Measurements from ENCODE around the gene TNK2.

Gene TNK2

DNA sequence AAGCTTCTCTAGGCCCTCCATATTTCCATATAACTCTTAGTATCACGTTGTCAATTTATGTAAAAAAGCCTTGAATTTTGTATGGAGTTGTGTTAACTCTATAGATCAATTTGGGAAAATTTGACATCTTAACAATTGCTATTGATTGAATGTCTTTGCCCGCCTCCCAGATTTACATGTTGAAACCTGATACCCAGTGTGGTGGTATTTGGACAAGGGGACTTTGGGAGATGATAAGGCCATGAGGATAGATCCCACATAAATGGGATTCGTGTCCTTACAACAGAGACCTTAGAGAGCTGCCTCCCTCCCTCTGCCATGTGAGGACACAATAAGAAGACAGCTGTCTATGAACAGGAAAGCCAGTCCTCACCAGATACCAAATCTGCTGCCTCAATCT lies 21.1 kb upstream of the TNK2 start:
- intact Hi-C loops (cut with DNase I) = no loop called here
- DNase-seq = no peak

DNA sequence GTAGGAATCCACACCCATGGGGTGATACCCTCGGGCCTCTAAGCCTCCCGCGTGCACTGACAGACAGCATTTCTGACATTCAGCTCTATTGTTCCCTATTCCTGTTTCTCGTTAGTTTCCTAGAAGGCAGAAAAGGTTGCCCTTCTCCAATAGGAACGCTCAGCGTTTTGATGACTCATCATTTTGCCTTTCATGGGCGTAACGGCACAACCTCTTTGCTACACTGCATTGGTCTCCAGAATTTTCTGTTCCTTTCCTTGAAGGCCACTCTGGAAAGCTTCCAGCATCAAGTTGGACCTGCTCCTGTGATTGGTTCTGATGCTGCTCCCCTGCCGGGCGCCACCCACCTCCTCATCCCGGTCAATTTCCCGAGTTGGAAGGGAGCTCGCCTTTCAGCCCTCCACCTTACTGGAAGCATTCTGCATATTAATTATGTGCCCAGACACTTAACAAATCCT lies 13.0 kb upstream of the TNK2 start:
- intact Hi-C loops (cut with DNase I) = no loop called here
- DNase-seq = peak in 3 of 42 donors; percentile 13 to 30 (median 28)

DNA sequence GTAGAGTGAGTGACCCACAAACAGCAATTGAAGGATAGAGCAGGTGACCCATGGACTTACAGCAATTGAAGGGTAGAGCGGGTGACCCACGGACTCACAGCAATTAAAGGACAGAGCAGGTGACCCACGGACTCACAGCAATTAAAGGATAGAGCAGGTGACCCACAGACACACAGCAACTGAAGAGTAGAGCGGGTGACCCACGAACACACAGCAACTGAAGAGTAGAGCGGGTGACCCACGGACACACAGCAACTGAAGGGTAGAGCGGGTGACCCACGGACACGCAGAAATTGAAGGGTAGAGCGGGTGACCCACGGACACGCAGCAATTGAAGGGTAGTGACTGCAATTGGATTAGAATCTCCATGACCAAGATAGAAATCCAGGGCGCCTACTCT lies 9.8 kb upstream of the TNK2 start:
- intact Hi-C loops (cut with DNase I) = no loop called here
- peak in 3 of 42 donors; percentile 2 to 8 (median 4) for DNase-seq

DNA sequence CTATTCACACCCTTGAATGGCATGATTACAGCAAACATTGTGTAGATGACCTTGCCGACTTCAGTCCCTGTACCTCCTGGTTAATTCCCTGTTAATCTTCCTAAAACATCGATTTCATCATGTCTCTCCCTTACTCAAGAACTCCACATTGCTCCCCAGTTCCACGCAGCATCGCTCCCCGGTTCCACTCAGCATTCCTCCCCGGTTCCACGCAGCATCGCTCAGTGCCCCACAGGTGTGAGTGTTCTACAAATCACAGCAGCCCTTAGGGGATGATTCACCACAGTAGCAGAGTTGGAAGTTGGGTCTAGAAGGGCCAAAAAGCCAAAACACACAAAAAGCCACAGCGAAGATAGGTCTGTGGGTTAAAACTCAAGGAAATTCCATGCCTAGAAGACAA lies 8.6 kb upstream of the TNK2 start:
- DNase-seq = peak in 2 of 42 donors; percentile 3 to 26
- intact Hi-C loops (cut with DNase I) = no loop called here

DNA sequence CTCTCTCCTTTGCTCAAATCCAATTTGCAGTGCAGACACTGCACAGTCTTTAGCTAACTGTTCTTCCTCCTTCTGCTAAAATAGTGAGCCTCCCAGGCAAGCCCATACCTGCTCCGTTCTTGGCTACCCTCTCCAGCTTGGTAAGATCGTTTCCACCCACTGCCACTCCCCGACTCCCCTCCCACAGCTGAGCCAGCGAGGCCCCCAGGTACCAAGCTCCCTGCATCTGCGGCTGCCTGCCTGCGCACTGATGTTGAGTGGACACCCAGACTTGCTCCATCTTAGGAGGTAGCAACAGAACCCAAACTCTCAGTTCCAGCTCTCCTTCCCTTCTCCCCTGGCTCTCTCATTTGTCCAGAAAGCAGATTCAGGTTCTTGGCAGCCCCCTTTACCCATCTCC lies 7.9 kb upstream of the TNK2 start:
- peak in 4 of 42 donors; percentile 2 to 23 (median 12) for DNase-seq

DNA sequence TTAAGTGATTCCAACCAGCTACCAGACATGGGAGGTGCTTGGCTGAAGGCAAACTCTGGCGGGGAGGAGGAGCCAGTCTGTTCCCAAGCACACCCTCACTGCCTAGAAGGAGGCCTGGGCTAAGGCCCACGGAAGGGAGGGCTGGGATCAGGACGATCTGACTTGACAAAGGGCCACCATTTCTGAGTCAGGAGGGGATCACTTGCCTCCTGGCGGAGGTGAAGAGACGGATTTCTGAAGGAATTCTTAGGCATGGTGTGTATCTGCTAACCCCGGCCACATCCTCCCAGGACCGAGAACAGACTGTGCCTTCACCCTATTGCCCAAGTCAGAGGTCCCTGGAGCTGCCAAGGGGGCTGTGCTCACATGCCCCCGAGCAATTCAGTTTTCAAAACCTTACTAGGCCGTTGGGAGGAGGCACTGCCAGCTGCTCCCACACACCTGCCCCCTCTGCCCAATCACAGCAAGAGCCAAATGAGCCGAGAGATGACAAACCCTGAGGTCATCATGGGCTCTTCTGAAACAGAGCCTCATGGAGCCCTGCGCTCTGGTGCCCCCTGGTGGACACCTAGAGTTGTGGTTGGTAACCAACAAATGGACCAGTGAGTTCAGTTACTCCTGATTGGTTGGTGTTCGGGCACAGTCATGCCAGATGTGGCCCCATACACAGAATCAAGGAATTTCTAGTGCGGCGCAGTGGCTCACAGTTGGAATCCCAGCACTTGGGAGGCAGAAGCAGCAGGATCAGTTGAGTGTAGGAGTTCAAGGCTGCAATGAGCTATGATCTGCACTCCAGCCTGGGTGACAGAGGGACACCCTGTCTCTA lies 6.5 kb upstream of the TNK2 start:
- intact Hi-C loops (cut with DNase I) = loop anchor here (5.0 kb wide), 1 partner anchor 53 kb away; no protein-coding TSS in a partner anchor
- peak; percentile 92 to 99 (median 96) for DNase-seq

More for the DNA sequence above, 7.9 kb upstream of the TNK2 start:
- intact Hi-C loops (cut with DNase I) = no loop called here

DNA sequence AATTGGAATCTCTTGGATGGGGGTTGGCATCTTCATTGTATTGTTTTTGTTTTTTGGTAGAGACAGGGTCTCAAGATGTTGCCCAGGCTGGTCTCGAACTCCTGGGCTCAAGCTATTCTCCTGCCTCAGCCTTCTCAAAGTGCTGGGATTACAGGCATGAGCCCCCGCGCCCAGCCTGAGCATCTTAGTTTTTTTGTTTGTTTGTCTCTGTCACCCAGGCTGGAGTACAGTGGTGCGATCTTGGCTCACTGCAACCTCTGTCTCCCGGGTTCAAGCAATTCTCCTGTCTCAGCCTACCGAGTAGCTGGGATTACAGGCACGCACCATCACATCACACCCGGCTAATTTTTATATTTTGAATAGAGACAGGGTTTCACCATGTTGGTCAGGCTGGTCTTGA lies 5.8 kb upstream of the TNK2 start:
- intact Hi-C loops (cut with DNase I) = loop anchor here (5.0 kb wide), 1 partner anchor 52 kb away; no protein-coding TSS in a partner anchor
- peak in 2 of 42 donors; percentile 5 to 12 for DNase-seq

DNA sequence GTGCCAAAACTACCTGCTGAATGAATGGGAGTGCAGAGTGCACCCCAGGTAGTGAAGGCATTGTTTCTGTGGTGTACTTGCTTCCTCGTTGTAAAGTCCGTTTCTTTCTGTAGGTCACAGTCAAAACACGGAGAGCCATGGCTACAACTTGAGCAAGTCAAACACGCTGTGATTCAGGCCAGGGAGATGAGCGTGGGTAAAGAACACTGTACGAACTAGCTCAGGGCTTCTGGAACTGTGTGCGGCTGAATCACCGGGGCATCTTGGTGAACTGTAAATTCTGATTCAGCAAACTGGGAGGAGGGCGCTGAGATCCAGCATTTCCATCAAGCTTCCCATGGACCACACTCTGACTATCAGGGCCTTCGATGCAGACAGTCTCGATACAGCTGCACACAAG lies 5.0 kb upstream of the TNK2 start:
- intact Hi-C loops (cut with DNase I) = loop anchor here (5.0 kb wide), 1 partner anchor 51 kb away; no protein-coding TSS in a partner anchor
- DNase-seq = peak in 2 of 42 donors; percentile 5 to 8

DNA sequence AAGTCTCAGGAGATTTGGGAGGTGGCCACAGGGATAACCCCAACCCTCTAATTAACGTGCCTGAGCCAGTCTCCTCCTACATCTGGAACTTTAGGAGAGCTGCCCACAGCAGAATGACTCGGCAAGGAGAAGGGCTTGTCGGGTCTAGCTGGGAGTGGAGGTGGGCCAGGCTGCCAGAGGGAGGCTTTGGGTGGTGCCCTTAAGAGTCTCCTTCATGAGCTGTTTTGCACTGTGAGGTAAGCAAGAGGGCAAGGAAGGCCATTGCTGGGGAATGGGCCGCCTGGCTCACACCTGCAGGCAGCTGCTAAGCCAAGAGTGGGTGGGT lies 3.6 kb upstream of the TNK2 start:
- intact Hi-C loops (cut with DNase I) = loop anchor here (5.0 kb wide), 1 partner anchor 50 kb away; no protein-coding TSS in a partner anchor
- DNase-seq = peak in 2 of 42 donors; percentile 7 to 14

DNA sequence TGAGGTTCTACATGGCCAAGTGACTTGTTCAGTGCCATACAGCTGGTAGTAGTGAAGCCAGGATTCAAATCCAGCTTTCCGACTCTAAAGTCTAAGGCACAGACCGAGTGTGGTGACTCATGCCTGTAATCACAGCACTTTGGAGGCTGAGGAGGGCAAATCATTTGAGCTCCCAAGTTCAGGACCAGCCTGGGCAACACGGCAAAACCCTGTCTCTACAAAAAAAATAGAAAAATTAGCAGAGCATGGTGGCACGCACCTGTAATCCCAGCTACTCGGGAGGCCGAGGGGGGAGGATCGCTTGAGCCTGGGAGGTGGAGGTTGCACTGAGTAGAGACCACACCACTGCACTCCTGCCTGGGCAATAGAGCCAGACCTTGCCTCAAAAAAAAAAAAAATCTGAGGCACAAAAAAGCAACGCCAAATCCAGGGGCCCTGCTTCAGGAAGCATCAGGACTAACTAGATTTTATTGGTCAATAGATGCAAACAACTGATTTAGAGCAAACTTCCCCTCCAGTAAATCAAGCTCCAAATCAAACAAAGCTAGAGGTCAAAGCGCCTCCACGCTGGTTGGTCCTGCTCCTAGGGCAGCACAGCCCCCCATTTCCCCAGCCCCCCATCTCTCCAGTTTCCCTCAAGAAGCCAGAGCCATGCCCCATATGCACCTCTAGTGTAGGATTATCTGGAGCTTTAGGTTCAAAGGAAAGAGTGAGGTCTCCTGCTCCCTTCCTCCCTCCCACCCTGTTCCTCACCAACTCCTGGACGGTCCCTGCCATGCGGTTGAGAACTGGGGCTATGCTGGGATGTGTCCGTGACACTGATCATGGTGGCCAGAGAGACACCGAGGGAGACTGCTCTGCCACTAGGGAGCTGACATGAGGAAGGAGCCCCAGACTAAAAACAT lies 2.9 kb upstream of the TNK2 start:
- DNase-seq = peak in 1 of 42 donors; percentile 15
- intact Hi-C loops (cut with DNase I) = loop anchor here (5.0 kb wide), 1 partner anchor 49 kb away; no protein-coding TSS in a partner anchor

DNA sequence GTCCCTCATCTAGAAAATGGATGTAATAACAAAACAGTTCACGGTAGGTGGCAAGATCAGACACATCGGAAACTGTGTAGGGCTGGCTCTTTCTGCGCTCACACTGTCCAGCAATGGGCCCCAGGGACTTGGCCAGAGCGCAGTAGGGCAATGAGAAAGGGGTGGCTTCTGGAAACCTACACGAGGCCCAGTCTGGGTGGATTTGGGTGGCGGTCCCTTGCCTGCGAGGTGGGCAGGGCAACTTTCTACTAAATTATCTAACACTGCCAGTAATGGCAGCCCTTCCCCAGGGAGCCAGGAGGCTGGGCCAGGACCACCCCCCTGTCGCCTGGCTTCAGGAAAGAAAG lies 2.1 kb upstream of the TNK2 start:
- intact Hi-C loops (cut with DNase I) = loop anchor here (5.0 kb wide), 1 partner anchor 48 kb away; no protein-coding TSS in a partner anchor

DNA sequence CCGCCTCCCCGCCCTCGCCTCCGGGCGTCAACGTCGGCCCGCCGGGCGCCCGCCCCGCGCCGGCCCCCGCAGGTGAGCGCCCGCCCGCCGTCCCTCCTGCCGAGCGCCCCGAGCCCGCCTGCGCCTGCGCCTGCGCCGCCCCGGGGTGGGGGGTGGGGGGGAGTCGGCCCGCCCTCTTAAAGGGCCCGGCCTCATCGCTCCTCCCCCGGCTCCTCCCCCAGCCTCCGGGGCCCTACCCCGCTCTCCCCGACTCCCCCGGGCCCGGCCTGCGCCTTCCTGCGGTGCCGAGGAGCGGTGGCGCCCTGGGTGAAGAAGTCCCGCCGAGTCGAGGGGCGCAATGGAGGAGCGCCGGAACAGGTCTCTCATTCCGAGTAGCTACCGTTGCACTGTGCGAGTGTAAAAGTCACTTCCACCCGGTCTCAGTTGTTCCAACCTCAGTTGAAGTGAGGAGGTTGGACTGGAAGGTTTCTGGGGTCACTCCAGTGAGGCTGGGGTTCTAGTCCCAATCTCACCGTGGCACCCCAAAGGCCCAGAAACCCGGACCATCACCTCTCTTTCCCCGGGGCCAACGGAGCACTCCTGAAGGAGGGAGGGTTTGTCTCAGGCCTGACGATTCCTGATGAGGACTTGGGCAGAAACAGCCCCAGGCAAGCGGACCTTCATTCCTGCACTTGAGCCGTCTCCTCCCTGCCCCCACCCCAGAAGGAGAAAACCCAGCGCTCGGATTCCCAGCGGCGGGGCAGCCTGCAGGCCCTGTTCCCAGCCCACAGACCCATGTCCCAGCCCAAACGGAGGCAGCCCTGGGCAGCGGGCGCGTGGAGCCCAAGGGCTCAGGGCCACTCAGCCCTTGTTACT lies 1.5 kb upstream of the TNK2 start:
- intact Hi-C loops (cut with DNase I) = loop anchor here (5.0 kb wide), 1 partner anchor 48 kb away; no protein-coding TSS in a partner anchor

More for the DNA sequence above, 2.1 kb upstream of the TNK2 start:
- peak in 1 of 42 donors; percentile 16 for DNase-seq

DNA sequence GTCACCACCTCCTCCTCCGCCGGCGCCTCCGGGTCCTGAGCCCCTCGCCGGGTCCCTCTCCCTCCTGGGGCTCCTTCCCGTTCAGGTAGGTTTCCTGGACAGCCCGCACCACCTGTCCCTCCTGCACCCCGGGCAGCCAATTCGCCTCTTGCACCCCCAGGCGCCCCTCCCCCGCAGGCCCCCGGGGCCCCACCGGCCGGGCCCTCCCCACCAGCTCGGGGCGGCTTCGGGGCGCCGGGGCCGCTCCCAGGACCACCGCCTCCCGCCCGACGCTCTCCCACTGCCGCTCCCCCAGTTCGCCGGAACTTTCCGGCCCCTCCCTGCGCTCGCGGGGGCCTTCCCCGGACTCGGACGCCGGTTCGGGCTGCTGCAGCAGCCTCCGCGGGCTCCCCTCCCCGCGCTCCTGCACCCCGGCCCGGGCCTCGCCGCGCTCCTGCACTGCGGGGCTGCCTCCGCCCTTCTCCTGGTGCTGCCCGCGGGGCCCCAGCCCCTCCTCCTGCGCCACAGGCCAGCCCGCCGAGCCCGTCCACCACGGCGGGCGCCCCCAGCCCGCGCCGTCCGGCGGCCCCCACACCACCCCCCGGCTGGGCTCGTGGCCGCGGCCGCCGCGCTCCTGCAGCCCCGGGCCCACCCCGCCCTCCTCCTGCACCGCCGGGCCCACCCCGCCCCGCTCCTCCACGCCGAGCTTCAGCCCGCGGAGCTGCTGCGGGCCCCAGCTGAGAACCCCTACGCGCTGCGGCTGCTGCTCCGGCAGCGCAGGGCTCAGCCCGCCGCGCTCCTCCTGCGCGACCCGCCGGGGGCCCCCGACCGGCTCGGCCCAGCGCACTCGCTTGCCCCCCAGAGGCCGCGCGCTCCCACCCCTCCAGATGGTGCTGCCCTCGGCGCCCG lies 587 bp upstream of the TNK2 start:
- intact Hi-C loops (cut with DNase I) = no loop called here
- peak in 9 of 42 donors; percentile 20 to 61 (median 42) for DNase-seq

More for the DNA sequence above, 1.5 kb upstream of the TNK2 start:
- DNase-seq = peak; percentile 66 to 96 (median 91)

DNA sequence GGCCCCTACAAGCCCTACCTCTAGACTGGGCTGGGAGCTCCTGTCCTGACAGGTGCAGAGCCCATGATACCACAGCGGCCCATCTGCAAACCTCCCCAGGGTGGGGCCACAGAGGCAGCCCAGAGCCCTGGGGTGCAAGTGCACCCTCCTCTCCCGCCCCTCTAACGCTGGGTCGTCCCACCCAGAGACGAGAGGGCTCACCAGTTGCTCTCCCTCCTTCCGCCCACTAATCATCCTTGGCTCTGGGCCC lies 742 bp downstream of the TNK2 start:
- DNase-seq = no peak
- intact Hi-C loops (cut with DNase I) = no loop called here

DNA sequence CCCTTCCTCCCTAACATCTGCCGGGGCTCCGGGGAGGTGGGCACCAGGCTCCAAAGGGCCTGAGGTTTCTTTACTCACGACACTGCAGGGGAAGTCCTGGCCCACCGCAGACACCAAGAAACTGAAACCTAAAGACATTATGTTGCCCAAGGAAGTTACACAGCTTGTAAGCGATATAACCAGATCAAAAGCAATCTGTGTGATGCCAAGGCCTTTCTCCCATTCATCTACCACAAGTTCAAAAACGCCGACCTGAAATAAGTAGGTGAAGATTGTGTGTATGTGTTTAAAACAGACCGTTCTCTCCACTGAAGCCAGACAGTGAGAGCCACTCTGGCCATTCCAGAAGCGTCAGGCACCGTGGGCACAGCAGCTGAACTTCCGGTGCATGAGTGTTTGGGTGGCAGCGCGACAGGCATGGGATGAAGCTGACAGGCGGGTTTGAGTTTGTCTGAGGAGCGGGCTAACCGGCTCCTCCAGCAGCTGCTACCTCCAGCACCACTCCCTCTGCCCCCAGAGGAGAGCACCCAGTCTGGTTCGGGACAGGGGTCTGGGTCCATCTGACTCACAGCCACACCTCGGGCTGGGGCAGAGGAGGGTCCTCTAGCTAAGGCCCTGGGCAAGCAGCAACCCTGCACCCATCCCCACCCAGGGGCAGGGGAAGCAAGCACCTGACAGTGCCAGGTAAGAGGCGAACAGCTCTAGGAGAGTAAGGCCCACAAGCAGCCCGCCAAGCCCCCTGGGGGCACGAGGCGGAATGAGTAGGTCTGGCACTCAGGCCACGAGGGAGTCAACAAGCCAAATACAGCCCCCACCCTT lies 1.3 kb downstream of the TNK2 start:
- DNase-seq = peak in 30 of 42 donors; percentile 39 to 82 (median 60)
- intact Hi-C loops (cut with DNase I) = no loop called here

DNA sequence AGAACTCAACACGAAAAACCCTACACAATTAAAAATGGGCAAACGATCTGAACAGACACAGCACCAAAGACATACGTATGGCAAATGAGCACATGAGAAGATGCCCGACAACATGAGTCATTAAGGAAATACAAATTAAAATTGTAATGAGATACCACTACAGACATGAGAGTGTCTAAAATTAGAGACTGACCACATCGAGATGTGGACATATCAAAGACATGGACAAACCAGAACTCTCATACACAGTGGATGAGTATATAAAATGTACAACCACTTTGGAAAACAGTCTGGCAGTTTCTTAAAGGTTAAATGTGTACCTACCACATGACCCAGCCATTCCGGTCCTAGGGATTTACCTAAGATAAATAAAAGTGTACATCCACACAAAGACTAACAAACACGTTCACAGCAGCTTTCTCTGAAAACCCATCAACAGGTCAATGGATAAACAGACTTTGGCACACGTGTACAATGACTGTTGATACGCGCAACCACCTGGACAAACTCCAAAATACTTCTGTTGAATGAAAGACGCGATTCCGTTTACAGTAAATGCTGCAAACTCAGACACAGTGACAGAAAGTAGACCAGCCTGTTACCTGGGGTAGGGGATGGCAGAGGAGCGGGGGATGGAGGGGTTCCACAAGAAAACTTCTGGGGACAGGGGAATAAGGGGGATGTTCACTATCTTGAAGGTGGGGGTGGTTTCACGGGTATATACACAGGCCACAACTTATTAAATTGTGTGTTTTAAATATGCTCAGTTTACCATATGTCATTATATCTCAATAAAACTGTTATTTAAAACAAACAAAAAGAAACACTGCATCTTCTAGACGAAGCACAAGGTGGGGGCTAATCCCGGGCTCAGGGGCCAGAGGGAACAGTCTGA lies 2.1 kb downstream of the TNK2 start:
- intact Hi-C loops (cut with DNase I) = no loop called here
- DNase-seq = peak in 1 of 42 donors; percentile 10
